H1 (cell line): ENCODE data around the gene ZSCAN30. TPM values are rescaled to one million over a fixed set of nuclear protein-coding genes. Genes with fewer than 3 reads are reported as not detected.

ENCODE experiments used
- CTCF ChIA-PET: fragments of 300-600 bp; sonication (Branson Sonifier 250); formaldehyde crosslinking; loops from one replicate; lab custom pipeline; 2021; ENCODE audit not compliant: partially characterized antibody; lab: Charles Lee
- POLR2A ChIA-PET: fragments of 300-600 bp; sonication (Branson Sonifier 250); formaldehyde crosslinking; loops from one replicate; lab custom pipeline; 2021; ENCODE audit warnings: inconsistent platforms; ENCODE audit not compliant: partially characterized antibody; lab: Charles Lee
- DNase-seq, 2 experiments: peaks; one replicate each; pipeline versions ENCODE4 v3.0.0 to v3.0.0-alpha.2; 2010 to 2022; ENCODE audit warnings: low spot score in 2 of 2, low read depth in 1 of 2, mixed read lengths in 1 of 2
- FAIRE-seq: peaks from 2 replicates; lab custom pipeline; 2011; peaks lifted over from hg19 to GRCh38; lab: Jason Lieb, UNC
- H2AFZ ChIP-seq: 2 replicates; pipeline ENCODE4 v1.8.1; 2012; ENCODE audit warnings: low read length, inconsistent platforms
- H2AK5ac ChIP-seq: 2 replicates; pipeline ENCODE4 v1.6.1; 2013; ENCODE audit warnings: low read depth, low read length
- H2BK120ac ChIP-seq: replicated peaks from 2 replicates; pipeline ENCODE3; 2013; ENCODE audit warnings: low read depth, low read length, inconsistent platforms
- H2BK12ac ChIP-seq: 2 replicates; pipeline ENCODE4 v1.6.1; 2013; ENCODE audit warnings: low read depth, low read length
- H2BK15ac ChIP-seq: 2 replicates; pipeline ENCODE4 v1.6.1; 2013; ENCODE audit warnings: low read length
- H2BK20ac ChIP-seq: 2 replicates; pipeline ENCODE4 v1.6.1; 2013; ENCODE audit warnings: low read length
- H2BK5ac ChIP-seq: 2 replicates; pipeline ENCODE4 v1.6.1; 2013; ENCODE audit warnings: low read depth, low read length
- H3K14ac ChIP-seq: 2 replicates; pipeline ENCODE4 v1.6.1; 2013; ENCODE audit warnings: inconsistent platforms; ENCODE audit not compliant: insufficient read length
- H3K18ac ChIP-seq: 2 replicates; pipeline ENCODE4 v1.6.1; 2013; ENCODE audit warnings: low read length; ENCODE audit errors: extremely low read depth
- H3K23ac ChIP-seq: 2 replicates; pipeline ENCODE4 v1.6.1; 2013; ENCODE audit warnings: inconsistent platforms; ENCODE audit not compliant: insufficient read length
- H3K23me2 ChIP-seq: 2 replicates; pipeline ENCODE4 v1.6.1; 2013; ENCODE audit warnings: low read depth, low read length
- H3K27ac ChIP-seq: 2 replicates; pipeline ENCODE4 v1.6.1; 2011; ENCODE audit warnings: low read depth, low read length, inconsistent platforms
- H3K27me3 ChIP-seq, 4 experiments: replicated peaks in 1 of 4; 1 replicate in 1 of 4; 2 replicates in 3 of 4; pipeline versions ENCODE4 v1.6.1 to v1.8.1; 2011 to 2013; ENCODE audit warnings: low read length in 3 of 4, mild to moderate bottlenecking in 3 of 4, inconsistent platforms in 2 of 4, mixed read lengths in 2 of 4, moderate library complexity in 1 of 4; ENCODE audit not compliant: control insufficient read depth in 3 of 4, insufficient read depth in 3 of 4; ENCODE audit errors: extremely low read depth in 1 of 4
- H3K36me3 ChIP-seq, 4 experiments: 2 replicates each; pipeline versions ENCODE4 v1.6.1 to v1.8.1; 2011 to 2013; ENCODE audit warnings: mild to moderate bottlenecking in 4 of 4, low read length in 3 of 4, moderate library complexity in 2 of 4, control low read depth in 1 of 4, inconsistent platforms in 1 of 4; ENCODE audit not compliant: insufficient read depth in 4 of 4, control insufficient read depth in 2 of 4
- H3K4ac ChIP-seq: replicated peaks from 2 replicates; pipeline ENCODE3; 2013; ENCODE audit warnings: low read length, low read depth, mixed read lengths, inconsistent platforms; ENCODE audit not compliant: insufficient read length
- H3K4me1 ChIP-seq, 4 experiments: replicated peaks in 1 of 4; 1 replicate in 1 of 4; 2 replicates in 3 of 4; pipeline versions ENCODE4 v1.6.1 to v1.8.1; 2011 to 2013; ENCODE audit warnings: low read length in 3 of 4, inconsistent platforms in 2 of 4, mixed read lengths in 1 of 4; ENCODE audit not compliant: insufficient read depth in 4 of 4, control insufficient read depth in 3 of 4
- H3K4me2 ChIP-seq, 2 experiments: 2 replicates each; pipeline versions ENCODE4 v1.6.1 to v1.8.1; 2011 to 2013; ENCODE audit warnings: low read depth in 2 of 2, low read length in 2 of 2, control low read depth in 1 of 2, inconsistent platforms in 1 of 2, mild to moderate bottlenecking in 1 of 2; ENCODE audit not compliant: insufficient read depth in 1 of 2
- H3K4me3 ChIP-seq, 4 experiments: fragments of 200-600, 300-600 bp in 1 of 4; sonication (generic), shearing (Covaris generic), sonication (Bioruptor Twin) in 1 of 4; 2 replicates each; pipeline versions ENCODE4 v1.5.1 to v1.8.1; 2011 to 2016; ENCODE audit warnings: low read length in 4 of 4, low read depth in 3 of 4, control low read depth in 2 of 4, inconsistent platforms in 2 of 4, mild to moderate bottlenecking in 2 of 4, mixed read lengths in 1 of 4, moderate library complexity in 1 of 4; ENCODE audit not compliant: insufficient read depth in 2 of 4; ENCODE audit errors: extremely low read depth in 1 of 4
- H3K56ac ChIP-seq: replicated peaks from 2 replicates; pipeline ENCODE3; 2013; ENCODE audit warnings: low read depth, mild to moderate bottlenecking, mixed read lengths, low read length, inconsistent platforms; ENCODE audit not compliant: insufficient read length
- H3K79me1 ChIP-seq: 2 replicates; pipeline ENCODE4 v1.6.1; 2013; ENCODE audit warnings: low read depth, low read length, control low read depth
- H3K79me2 ChIP-seq, 2 experiments: 2 replicates each; pipeline versions ENCODE4 v1.6.1 to v1.8.1; 2012 to 2013; ENCODE audit warnings: low read length in 2 of 2, mild to moderate bottlenecking in 2 of 2, inconsistent platforms in 1 of 2; ENCODE audit not compliant: insufficient read depth in 2 of 2, control insufficient read depth in 1 of 2
- H3K9ac ChIP-seq, 4 experiments: replicated peaks in 1 of 4; 1 replicate in 1 of 4; 2 replicates in 3 of 4; pipeline versions ENCODE4 v1.6.1 to v1.8.1; 2011 to 2013; ENCODE audit warnings: low read depth in 3 of 4, low read length in 3 of 4, control low read depth in 2 of 4, mild to moderate bottlenecking in 2 of 4, moderate library complexity in 2 of 4, inconsistent platforms in 1 of 4; ENCODE audit errors: extremely low read depth in 1 of 4
- H3K9me3 ChIP-seq, 2 experiments: 2 replicates each; pipeline versions ENCODE4 v1.6.1 to v1.8.1; 2012 to 2013; ENCODE audit warnings: mild to moderate bottlenecking in 2 of 2, moderate library complexity in 2 of 2, control low read depth in 1 of 2, inconsistent platforms in 1 of 2, low read depth in 1 of 2, low read length in 1 of 2, mixed read lengths in 1 of 2; ENCODE audit not compliant: insufficient read depth in 2 of 2
- H4K20me1 ChIP-seq, 2 experiments: replicated peaks in 1 of 2; 2 replicates each; pipeline versions ENCODE3 to v1.8.1; 2011 to 2013; ENCODE audit warnings: inconsistent platforms in 2 of 2, low read length in 2 of 2, mild to moderate bottlenecking in 1 of 2; ENCODE audit not compliant: insufficient read depth in 2 of 2, control insufficient read depth in 1 of 2
- H4K5ac ChIP-seq: 2 replicates; pipeline ENCODE4 v1.6.1; 2013; ENCODE audit warnings: low read length, low read depth, mixed read lengths, inconsistent platforms; ENCODE audit not compliant: insufficient read length
- H4K8ac ChIP-seq: 2 replicates; pipeline ENCODE4 v1.8.0; 2013; ENCODE audit warnings: mild to moderate bottlenecking, moderate library complexity, low read length, inconsistent platforms; ENCODE audit not compliant: insufficient read depth; ENCODE audit errors: extremely low read depth
- H4K91ac ChIP-seq: replicated peaks from 2 replicates; pipeline ENCODE3; 2013; ENCODE audit warnings: low read length, mixed read lengths, inconsistent platforms; ENCODE audit not compliant: insufficient read length
- EP300 ChIP-seq, 2 experiments: IDR thresholded peaks; 1 replicate in 1 of 2; 2 replicates in 1 of 2; pipeline ENCODE4 v1.6.1; 2011 to 2012; ENCODE audit warnings: low read depth in 2 of 2, low read length in 2 of 2, mild to moderate bottlenecking in 2 of 2, borderline replicate concordance in 1 of 2, inconsistent platforms in 1 of 2, moderate library complexity in 1 of 2
- RAD21 ChIP-seq, 2 experiments: IDR thresholded peaks in 1 of 2; conservative IDR thresholded peaks in 1 of 2; 2 replicates each; pipeline ENCODE4 v1.6.1; 2011; ENCODE audit warnings: low read depth in 2 of 2, low read length in 2 of 2, improper control_type of control experiment in 1 of 2, inconsistent platforms in 1 of 2, mild to moderate bottlenecking in 1 of 2, moderate library complexity in 1 of 2
- SP1 ChIP-seq: IDR thresholded peaks from 2 replicates; pipeline ENCODE4 v1.6.1; 2011; ENCODE audit warnings: low read depth, low read length
- TCF12 ChIP-seq: IDR thresholded peaks from 2 replicates; pipeline ENCODE4 v1.6.1; 2011; ENCODE audit warnings: low read depth, mild to moderate bottlenecking, low read length
- YY1 ChIP-seq: IDR thresholded peaks from 2 replicates; pipeline ENCODE4 v1.6.1; 2011; ENCODE audit warnings: low read depth, mild to moderate bottlenecking, low read length
- WGBS, 2 experiments: shearing (Covaris generic) in 1 of 2; methylation state at CpG; one replicate each; pipeline versions ENCODE4 v1.1.6 to v1.1.7; 2013 to 2015; ENCODE audit warnings: low lambda C conversion rate in 2 of 2, mixed read lengths in 2 of 2, inconsistent platforms in 1 of 2, low coverage in 1 of 2, missing lambda C conversion rate in 1 of 2; ENCODE audit not compliant: insufficient replicate concordance in 2 of 2, insufficient coverage in 1 of 2, insufficient read length in 1 of 2; ENCODE audit errors: extremely low coverage in 1 of 2, missing lambda C conversion rate in 1 of 2; 5-methylcytosine and 5-hydroxymethylcytosine counted together
- polyA plus RNA-seq, 7 experiments: library from polyadenylated mRNA; depleted of rRNA in 3 of 7; stranded (reverse) in 5 of 7; unstranded in 2 of 7; fragments of >200 nt in 5 of 7; fragments of 200-250 nt in 2 of 7; gene quantifications; 1 replicate in 5 of 7; 2 replicates in 1 of 7; 4 replicates in 1 of 7; pipeline versions ENCODE4 v1.2.1 to v1.2.3, GENCODE V29; 2011 to 2013; ENCODE audit warnings: missing spikeins in 2 of 7, mixed read lengths in 2 of 7
- total RNA-seq: library from RNA; stranded (reverse); fragmentation: NEBNext Ultra II Directional; extraction: Animal tissue kit (Norgen Biotek cat#: 25700); gene quantifications from 2 replicates; pipeline ENCODE4 v1.2.1, GENCODE V29; 2021

The ZSCAN30 gene
- total and polyA plus RNA-seq, 2 of the 8 experiments (the other 6 are each of a cell fraction or from before 2014, with no cell fraction given) = 4.4 to 10.3 TPM

- no peaks in the 10 kb centered on the region for H3K23me2 ChIP-seq
- H3K36me3 ChIP-seq = no peaks in the 10 kb centered on the region
- H3K14ac ChIP-seq = no peak overlapping the region
- no peak overlapping the region; a peak in 1 of 8 replicates for H3K4me3 ChIP-seq
- no peaks in the 10 kb centered on the region for H4K20me1 ChIP-seq
- H3K23ac ChIP-seq = no peak overlapping the region
- no peak overlapping the region for H3K56ac ChIP-seq
- ChIA-PET POLR2A (no interaction called here), CTCF (no interaction called here)
- no peak overlapping the region for H2AK5ac ChIP-seq
- no peak overlapping the region for H4K91ac ChIP-seq
- H3K18ac ChIP-seq = peak overlapping the region; percentile 43; the same call in 1 of the 2 replicates
- peak overlapping the region; percentile 56 for H2BK120ac ChIP-seq
- peak overlapping the region; percentile 92 for H2AFZ ChIP-seq
- no peak overlapping the region for H3K4ac ChIP-seq
- no peak overlapping the region for H4K8ac ChIP-seq
- H2BK5ac ChIP-seq = no peak overlapping the region
- no peak overlapping the region for H2BK12ac ChIP-seq
- peak overlapping the region; percentile 66; the same call in 1 of the 2 replicates for H2BK20ac ChIP-seq
- H3K79me1 ChIP-seq = no peaks in the 10 kb centered on the region
- FAIRE-seq = peak; percentile 92
- H3K79me2 ChIP-seq = no peaks in the 10 kb centered on the region
- no peak overlapping the region for H3K27ac ChIP-seq
- peaks cover 0 to 3% (median 2%) of the 10 kb centered on the region in 4 experiments; a peak in 2 of 7 replicates for H3K4me1 ChIP-seq
- WGBS, 2 experiments = 71% methylated on average over 1 of the region's 1 CpG; no CpG with 5 or more reads in 1 of the 2 experiments
- no peak overlapping the region for H4K5ac ChIP-seq
- peak overlapping the region in 1 of 4 experiments; percentile 61; a peak in 1 of 7 replicates for H3K9ac ChIP-seq
- H3K4me2 ChIP-seq = peak overlapping the region in 1 of 2 experiments; percentile 17; a peak in 2 of 4 replicates
- H2BK15ac ChIP-seq = peak overlapping the region; percentile 81; the same call in 1 of the 2 replicates
- no peaks in the 10 kb centered on the region for H3K9me3 ChIP-seq
- DNase-seq = no peak
- H3K27me3 ChIP-seq = no peaks in the 10 kb centered on the region
- TF ChIP-seq EP300 (IDR thresholded peaks at IDR 0.05; ENCODE audit: borderline replicate concordance in 1 of 2, low read depth in 2 of 2, low read length in 2 of 2) = no peak
- peak in 1 of 2 experiments; percentile 10; a peak in 1 of 4 replicates for TF ChIP-seq RAD21 (IDR thresholded peaks at IDR 0.05 in 1 of 2, conservative IDR thresholded peaks at IDR 0.05 in 1 of 2; ENCODE audit: low read depth in 2 of 2, low read length in 2 of 2)
- TF ChIP-seq TCF12 = no peak
- peak; percentile 49; the same call in 1 of the 2 replicates for TF ChIP-seq YY1
- 0 out of 2 replicates have a peak, but pooled peaks have one; percentile 43 for TF ChIP-seq SP1
Measured at GRCh38 chr18:35215026-35215425, 75.0 kb downstream of the ZSCAN30 start.
